AG08396 (cell line): ENCODE data around the gene MED4.
"Not testable (repeated sequence)": the region's sequence is repeated elsewhere in the genome, so short reads cannot be mapped to it uniquely, and the experiment has no call there.

ENCODE experiments used
- DNase-seq: peaks from one replicate; pipeline ENCODE4 v3.0.0; 2012; ENCODE audit warnings: low spot score, mixed read lengths

MED4 gene

GRCh38 chr13:48094404-48094780 is 512 bp downstream of the MED4 start:
- DNase-seq = no peak

DNA sequence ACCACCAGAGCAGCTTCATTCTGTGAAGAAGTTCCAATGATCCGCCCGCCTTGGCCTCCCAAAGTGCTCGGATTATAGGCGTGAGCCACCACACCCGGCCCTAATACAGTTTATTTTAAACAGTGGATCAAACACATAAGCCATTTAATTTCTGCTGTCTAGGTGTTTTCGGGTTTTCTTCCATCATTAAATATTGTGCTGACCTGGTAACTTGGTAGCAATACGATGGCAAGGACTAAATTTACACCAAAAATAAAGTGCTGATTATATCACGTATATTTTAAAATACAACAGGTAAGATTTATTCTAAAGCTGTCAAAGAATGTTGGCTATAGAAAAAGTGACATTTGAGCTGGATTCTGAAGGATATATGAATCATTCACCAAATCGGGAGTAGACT is 1.3 kb downstream of the MED4 start:
- DNase-seq = no peak

DNA sequence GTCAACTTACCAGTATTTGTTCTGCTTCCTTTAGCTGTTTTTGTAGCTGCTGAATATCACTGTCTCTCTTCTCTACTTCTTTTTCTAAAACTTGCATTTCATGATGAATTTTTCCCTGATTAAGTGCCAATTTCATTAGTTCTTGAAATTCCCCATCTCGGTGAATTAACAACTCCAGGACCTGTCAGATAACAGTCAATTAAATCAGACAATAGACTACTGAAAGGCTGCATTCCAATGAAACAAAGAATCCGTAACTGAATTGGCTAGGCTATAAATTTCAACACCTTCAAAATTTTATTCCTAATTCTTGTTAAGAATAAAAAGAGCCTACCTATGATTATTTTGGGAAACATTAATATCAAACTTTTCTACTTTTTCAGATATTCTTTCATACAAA is 8.6 kb downstream of the MED4 start:
- no peak for DNase-seq

GRCh38 chr13:48081739-48082138 is 13.2 kb downstream of the MED4 start:
- no peak for DNase-seq

DNA sequence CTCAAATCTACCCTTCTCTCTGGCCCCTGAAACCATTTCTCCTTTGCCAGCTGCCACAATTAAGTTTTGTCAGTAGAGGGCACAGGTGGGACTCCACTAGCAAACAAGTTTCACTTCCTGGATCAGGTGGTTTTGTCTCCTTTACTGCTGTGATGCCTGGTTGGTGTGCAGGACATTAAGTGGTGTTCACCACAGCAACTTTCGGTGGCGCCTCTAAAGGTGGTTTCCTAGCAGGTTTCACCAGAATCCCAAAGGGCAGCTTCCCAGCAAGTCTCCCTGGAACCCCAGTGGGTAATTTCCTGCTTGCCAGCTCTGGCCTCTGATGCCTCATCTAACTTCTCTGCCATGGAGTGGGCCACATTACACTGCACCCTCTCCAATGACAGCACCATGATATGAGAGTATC is 16.6 kb downstream of the MED4 start:
- peak; percentile 4 for DNase-seq

DNA sequence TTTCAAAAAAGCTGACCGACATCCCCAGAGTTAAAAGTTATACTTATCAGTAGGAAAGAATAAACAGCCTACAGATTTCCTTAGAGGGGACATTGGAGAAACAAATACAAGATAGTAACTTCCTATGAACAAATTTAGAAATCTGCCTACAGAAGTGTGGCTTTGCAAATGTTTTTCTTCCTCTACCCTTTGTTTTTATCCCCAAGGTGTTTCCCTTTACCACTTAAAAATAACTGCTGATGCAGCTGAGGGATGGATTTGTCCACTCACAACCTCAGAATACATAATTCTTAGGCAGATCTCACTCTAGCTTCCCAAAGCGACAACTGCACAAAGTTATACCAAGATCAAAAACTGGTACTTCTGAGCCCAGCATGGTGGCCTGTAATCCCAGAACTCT is 20.9 kb downstream of the MED4 start:
- DNase-seq = no peak

GRCh38 chr13:48072787-48073186 is 22.1 kb downstream of the MED4 start:
- no peak for DNase-seq

DNA sequence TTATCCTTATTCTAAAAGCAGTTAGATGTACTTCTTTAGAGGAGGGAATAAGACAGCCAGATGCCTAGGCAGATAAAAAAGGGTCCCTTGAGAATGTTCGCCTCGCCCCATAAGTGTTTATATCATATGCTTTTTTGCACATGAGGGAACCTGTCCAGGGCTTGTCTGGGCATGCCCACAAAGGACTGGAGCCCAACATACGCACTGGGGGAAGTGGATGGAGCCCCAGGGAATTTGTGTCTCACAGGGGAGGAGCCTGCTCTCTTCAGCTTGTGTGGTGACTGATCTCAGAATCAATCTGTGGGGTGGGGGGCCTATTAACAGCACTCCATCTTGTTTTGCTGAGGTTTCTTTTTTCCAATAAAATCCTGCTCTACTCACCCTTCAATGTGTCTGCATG is 22.6 kb downstream of the MED4 start:
- DNase-seq = no peak

- no peak for DNase-seq
These were observed 24.0 kb downstream of the MED4 start for GRCh38 chr13:48070942-48071341.

GRCh38 chr13:48069573-48069972 is 25.3 kb downstream of the MED4 start:
- DNase-seq = no peak

DNA sequence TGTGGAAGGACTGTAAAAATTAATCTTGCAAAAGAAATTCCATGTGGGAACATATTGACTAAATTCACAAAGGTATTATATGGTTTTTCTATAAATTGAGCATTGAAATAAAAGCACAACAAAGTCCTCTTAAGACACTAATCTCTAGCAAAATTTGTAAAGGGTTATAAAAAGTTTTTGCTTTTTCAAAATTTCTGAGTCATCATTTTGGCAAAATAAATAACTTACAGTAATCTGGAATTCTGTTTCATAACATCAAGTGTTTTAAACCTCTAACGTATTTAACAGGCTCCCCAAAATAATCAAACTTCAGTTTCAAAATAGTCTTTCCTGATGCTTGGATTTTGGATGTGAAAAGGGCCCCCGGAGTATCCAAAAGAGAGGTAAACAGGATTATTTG is 26.0 kb downstream of the MED4 start:
- DNase-seq = no peak

GRCh38 chr13:48068036-48068435 is 26.9 kb downstream of the MED4 start:
- no peak for DNase-seq

DNA sequence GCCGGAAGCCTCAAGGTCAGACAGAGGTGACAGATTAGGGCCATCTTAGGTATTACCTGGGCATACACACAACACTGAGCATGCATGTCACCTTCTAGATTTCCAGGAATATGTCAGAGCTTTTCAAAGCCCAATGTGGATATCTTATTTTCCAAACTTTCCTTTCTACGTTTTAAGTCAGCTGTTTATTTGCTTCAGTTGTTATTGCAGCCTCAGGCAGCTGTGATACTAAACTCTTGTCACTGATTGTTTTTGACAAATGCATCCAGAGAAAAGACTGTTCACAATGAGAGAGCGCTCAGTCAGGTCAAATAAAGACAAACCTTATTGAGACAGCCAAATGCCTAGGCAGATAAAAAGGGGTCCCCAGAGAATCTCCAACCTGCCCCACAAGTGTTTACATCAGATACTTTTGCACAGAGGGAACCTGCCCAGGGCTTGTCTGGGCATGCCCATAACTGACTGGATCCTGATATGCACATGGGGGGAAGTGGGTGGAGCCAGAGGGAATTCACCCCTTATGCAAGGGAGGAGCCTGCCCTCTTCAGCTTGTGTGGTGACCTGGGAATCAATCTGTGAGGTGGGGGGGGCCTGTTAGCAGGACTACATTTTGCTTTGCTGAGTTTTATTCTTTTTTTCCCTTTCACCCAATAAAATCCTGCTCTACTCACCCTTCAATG is 28.5 kb downstream of the MED4 start:
- DNase-seq = no peak

DNA sequence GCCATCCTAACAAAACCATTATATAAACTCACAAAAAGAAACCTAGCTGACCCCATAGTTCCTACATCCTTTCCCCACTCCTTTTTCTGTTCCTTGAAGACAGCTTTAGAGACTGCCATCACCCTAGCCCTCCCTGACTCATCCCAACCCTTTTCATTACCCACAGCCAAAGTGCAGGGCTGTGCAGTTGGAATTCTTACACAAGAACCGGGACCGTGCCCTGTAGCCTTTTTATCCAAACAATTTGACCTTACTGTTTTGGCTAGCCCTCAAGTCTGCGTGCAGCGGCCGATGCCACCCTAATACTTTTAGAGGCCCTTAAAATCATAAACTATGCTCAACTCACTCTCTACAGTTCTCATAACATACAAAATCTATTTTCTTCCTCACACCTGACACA is 35.0 kb downstream of the MED4 start:
- DNase-seq = not testable (repeated sequence)

- not testable (repeated sequence) for DNase-seq
These were observed 36.4 kb downstream of the MED4 start for GRCh38 chr13:48058536-48058935.

- DNase-seq = no peak
These were observed 39.2 kb downstream of the MED4 start for GRCh38 chr13:48055712-48056111.

DNA sequence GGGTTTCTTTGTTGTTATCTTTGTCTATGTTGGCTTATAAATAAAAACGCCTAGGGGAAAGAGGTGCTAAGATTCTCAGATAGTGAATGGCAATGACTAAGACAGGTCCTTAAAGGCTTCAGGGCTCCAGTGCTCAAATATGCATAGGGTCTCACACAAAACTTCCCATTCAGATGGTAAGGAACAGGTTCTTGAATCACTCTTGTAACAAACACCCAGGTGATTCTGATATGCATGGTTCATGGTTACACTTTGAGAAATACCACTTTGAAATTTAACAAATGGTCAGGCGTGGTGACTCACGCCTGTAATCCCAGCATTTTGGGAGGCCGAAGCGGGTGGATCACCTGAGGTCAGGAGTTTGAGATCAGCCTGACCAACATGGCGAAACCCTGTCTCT is 40.3 kb downstream of the MED4 start:
- no peak for DNase-seq

DNA sequence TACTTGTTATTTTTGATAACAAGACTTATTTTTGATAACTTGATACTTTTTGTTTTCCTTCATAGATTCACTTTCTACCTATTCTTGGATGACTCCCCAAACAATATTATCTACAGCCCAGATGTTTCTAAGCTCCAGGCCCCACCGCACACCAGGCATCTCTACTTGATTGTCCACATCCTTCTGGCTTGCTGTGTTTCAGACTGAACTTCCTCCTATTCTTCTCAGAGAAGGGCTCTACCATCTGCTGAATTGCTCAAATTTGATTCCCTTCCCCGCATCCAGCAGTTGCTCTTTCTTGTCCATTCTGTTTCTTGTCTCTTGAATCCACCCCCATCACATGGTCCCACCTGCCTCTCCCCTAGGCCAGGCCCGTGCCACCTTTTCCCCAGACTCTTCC is 44.4 kb downstream of the MED4 start:
- DNase-seq = no peak

GRCh38 chr13:48043789-48044503 is 51.0 kb downstream of the MED4 start:
- DNase-seq = peak; percentile 50

DNA sequence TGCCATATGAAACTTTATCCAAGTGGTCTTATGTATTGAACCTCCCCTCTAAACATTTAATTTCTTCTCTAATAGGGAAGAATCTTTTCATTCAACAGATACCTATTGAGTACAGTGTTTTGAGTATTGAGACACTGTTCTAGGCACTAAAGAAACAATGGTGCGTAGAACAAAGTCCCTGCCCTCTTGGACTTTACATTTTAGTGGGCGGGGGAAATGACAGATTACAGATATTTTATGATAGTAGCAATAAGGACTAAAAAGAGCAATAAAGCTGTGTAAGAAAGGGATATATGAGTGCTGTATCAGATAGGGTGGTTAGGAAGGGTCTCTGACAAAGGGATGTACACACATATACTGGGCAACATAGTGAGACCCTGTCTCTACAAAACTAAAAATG is 52.0 kb downstream of the MED4 start:
- DNase-seq = no peak

DNA sequence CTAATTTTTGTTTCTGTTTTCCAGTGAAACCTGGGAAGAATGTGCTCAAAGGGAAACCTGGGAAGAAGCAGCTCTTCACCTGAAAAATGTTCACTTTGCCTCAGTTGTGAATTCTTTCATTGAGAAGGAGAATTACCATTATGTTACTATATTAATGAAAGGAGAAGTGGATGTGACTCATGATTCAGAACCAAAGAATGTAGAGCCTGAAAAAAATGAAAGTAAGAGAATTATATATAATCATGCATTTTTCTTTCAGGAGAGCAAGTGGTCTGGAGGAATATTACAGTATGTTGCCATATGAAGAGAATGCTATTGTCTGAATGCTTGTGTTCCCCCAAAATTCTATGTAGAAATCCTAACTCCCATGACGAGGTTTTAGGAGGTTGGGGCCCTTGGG is 54.0 kb downstream of the MED4 start:
- DNase-seq = peak; percentile 4

DNA sequence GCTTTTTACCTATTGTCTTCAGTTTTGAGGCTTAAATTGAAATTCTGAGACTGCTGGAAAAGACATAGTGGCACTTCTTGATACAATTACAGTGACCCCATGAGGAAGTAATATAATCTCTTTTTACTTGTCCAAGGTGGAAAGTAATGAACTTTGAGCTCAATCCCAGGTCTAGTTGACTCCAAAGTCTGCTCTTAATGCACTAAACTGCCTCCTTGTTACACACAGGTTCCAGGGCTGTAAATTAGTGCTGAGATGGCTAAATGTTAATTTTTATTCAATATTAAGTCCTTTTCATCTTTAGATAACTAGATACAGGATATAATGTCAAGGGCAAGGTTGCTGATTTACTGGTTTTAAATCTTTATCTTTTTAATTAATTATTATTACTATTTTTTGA is 54.9 kb downstream of the MED4 start:
- DNase-seq = no peak

DNA sequence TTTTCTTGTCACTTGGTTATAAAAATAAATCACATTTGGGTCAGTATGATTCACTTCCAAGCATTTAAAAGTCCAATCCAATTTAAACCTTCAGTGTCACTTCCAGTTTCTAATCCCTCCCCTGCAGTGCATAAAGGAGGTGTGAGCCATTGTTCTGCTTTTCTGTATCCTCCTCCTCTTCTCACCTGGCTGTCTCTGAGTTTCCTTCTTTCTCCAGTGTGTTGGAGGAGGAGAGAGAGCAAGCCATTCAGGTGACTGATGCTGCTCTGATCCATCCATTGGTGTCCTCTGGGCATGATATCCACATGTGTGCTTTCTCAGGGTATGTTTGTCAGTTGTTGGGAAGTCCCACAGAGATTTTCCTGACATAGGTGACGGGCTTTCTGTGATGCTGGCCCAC is 56.1 kb downstream of the MED4 start:
- no peak for DNase-seq
